A673 (cell line): ENCODE results near the gene PIGN. TPM values are rescaled to one million over a fixed set of nuclear protein-coding genes. Genes with fewer than 3 reads are reported as not detected.

Experiments
- BruUV-seq: library from RNA; stranded (reverse); fragments of 400-500 nt; replicated peaks from 2 replicates; lab custom pipeline; 2021; lab: Mats Ljungman, UMichigan
- CTCF ChIA-PET: fragments of 300-600 bp; sonication (Branson Sonifier 250); formaldehyde crosslinking; loops from one replicate; lab custom pipeline; 2022; ENCODE audit warnings: antibody characterized with exemption; lab: Charles Lee
- POLR2A ChIA-PET: fragments of 300-600 bp; sonication (Branson Sonifier 250); formaldehyde crosslinking; loops from one replicate; lab custom pipeline; 2022; ENCODE audit warnings: antibody characterized with exemption; ENCODE audit not compliant: low non-redundant PET; lab: Charles Lee
- DNase-seq: peaks from one replicate; pipeline ENCODE4 v3.0.0-alpha.2; 2015; ENCODE audit warnings: low spot score
- H3K27ac ChIP-seq: fragments of 200-600 bp; sonication (generic); 2 replicates; pipeline ENCODE4 v1.5.1; 2016; ENCODE audit warnings: mixed run types, low read depth, mild to moderate bottlenecking, mixed read lengths, antibody characterized with exemption, low read length; ENCODE audit not compliant: poor library complexity, severe bottlenecking
- H3K27me3 ChIP-seq: fragments of 200-600 bp; sonication (generic); replicated peaks from 2 replicates; pipeline ENCODE4 v1.6.1; 2017; ENCODE audit warnings: mixed run types, low read depth, mild to moderate bottlenecking, mixed read lengths, antibody characterized with exemption, low read length; ENCODE audit not compliant: insufficient read depth, poor library complexity
- H3K36me3 ChIP-seq: fragments of 200-600 bp; sonication (generic); 2 replicates; pipeline ENCODE4 v1.6.1; 2016; ENCODE audit warnings: mixed run types, mild to moderate bottlenecking, mixed read lengths, antibody characterized with exemption, low read length; ENCODE audit not compliant: insufficient read depth, poor library complexity, severe bottlenecking
- H3K4me1 ChIP-seq: fragments of 200-600 bp; sonication (generic); 2 replicates; pipeline ENCODE4 v1.6.1; 2017; ENCODE audit warnings: mixed run types, mild to moderate bottlenecking, mixed read lengths, antibody characterized with exemption, low read length; ENCODE audit not compliant: insufficient read depth, poor library complexity, severe bottlenecking
- H3K4me3 ChIP-seq: fragments of 200-600 bp; sonication (generic); 2 replicates; pipeline ENCODE4 v1.5.1; 2016; ENCODE audit warnings: low read depth, mixed run types, mild to moderate bottlenecking, mixed read lengths, low read length; ENCODE audit not compliant: poor library complexity, severe bottlenecking
- H3K9me3 ChIP-seq: fragments of 200-600 bp; sonication (generic); 2 replicates; pipeline ENCODE4 v1.6.1; 2016; ENCODE audit warnings: mixed run types, low read depth, mild to moderate bottlenecking, mixed read lengths, antibody characterized with exemption, low read length; ENCODE audit not compliant: poor library complexity, severe bottlenecking
- EZH2 ChIP-seq: fragments of 200-600 bp; sonication (generic); IDR thresholded peaks from 2 replicates; pipeline ENCODE4 v1.6.1; 2017; ENCODE audit warnings: borderline replicate concordance, low read depth, mild to moderate bottlenecking, mixed read lengths, antibody characterized with exemption, low read length; ENCODE audit not compliant: poor library complexity, severe bottlenecking
- intact Hi-C: fragments of 100-400 bp; cut with micrococcal nuclease; formaldehyde crosslinking; loops from one replicate; pipeline ENCODE4 v1.10.0; 2022; ENCODE audit not compliant: unreplicated experiment
- total RNA-seq: library from RNA; stranded (reverse); gene quantifications from 2 replicates; pipeline ENCODE4 v1.2.3, GENCODE V29; 2021
- TF ChIP-seq, protein P1 (sequence below): fragments of 300-800, 200-600 bp; sonication (generic); conservative IDR thresholded peaks from 2 replicates; pipeline ENCODE4 v1.5.1; 2017; ENCODE audit warnings: low read depth, mild to moderate bottlenecking, antibody characterized with exemption, low read length, moderate library complexity, mixed read lengths

The PIGN gene
- total RNA-seq, 1 experiment from 2014 or later, result 23.8 TPM

- H3K36me3 ChIP-seq, result no peaks in the 10 kb centered on the region
- ChIA-PET CTCF (no interaction called here), POLR2A (no interaction called here)
- H3K4me3 ChIP-seq, result no peak overlapping the region
- no peaks in the 10 kb centered on the region for H3K9me3 ChIP-seq
- no peaks in the 10 kb centered on the region for H3K27me3 ChIP-seq
- H3K27ac ChIP-seq, result no peak overlapping the region
- peaks cover 5% of the 10 kb centered on the region for H3K4me1 ChIP-seq
- DNase-seq, result no peak
- intact Hi-C loops, result no loop called here
- TF ChIP-seq, protein P1, sequence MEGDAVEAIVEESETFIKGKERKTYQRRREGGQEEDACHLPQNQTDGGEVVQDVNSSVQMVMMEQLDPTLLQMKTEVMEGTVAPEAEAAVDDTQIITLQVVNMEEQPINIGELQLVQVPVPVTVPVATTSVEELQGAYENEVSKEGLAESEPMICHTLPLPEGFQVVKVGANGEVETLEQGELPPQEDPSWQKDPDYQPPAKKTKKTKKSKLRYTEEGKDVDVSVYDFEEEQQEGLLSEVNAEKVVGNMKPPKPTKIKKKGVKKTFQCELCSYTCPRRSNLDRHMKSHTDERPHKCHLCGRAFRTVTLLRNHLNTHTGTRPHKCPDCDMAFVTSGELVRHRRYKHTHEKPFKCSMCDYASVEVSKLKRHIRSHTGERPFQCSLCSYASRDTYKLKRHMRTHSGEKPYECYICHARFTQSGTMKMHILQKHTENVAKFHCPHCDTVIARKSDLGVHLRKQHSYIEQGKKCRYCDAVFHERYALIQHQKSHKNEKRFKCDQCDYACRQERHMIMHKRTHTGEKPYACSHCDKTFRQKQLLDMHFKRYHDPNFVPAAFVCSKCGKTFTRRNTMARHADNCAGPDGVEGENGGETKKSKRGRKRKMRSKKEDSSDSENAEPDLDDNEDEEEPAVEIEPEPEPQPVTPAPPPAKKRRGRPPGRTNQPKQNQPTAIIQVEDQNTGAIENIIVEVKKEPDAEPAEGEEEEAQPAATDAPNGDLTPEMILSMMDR, result no peak
- no peak for TF ChIP-seq EZH2
- BruUV-seq, result no TSS peak
Observed at GRCh38 chr18:62126737-62127136, 60.1 kb downstream of the PIGN start.

DNA sequence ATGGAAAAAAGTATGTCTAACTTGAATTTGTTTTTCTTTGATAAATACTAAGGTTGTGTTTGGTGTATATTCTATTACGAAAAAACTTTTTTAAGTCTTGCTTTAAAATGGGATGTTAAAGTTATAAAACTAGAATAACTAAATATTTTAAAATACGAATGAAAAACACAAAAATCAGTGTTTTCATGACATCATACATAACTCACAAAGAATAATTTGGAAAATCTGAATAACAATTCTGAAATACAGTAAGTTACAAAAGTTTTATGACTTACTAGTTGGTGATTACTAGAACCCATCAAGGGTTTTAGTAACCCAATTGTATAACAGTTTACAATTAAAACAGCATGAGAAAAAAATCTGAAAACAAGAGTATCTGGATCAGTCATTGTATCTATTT is 61.2 kb downstream of the PIGN start:
- no peak overlapping the region for H3K4me3 ChIP-seq
- H3K27me3 ChIP-seq, result no peaks in the 10 kb centered on the region
- no peaks in the 10 kb centered on the region for H3K36me3 ChIP-seq
- TF ChIP-seq, protein P1, result no peak
- no peak for TF ChIP-seq EZH2
- ChIA-PET POLR2A (no interaction called here), CTCF (no interaction called here)
- no peak overlapping the region for H3K27ac ChIP-seq
- H3K9me3 ChIP-seq, result no peaks in the 10 kb centered on the region
- no TSS peak for BruUV-seq
- intact Hi-C loops, result no loop called here
- H3K4me1 ChIP-seq, result peaks cover 5% of the 10 kb centered on the region
- no peak for DNase-seq

DNA sequence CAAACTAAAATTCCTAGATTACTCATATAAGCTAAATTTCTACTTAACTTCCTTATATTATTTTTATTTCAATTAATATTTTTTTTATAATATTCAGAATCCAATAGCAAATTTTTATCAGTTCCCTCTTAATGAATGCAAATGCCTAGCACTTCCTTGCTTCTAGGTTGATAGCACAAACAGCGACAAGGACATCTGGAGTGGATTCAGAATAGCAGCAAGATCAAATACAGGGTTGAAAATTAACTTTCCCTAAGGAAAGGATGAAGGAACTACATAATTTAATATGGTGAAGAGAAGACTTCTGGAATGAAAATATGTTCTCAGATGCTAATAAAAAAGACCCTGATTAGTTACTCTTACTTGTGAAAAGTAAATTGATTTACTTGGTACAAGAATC is 64.5 kb downstream of the PIGN start:
- Histone ChIP-seq H3K27me3 (no peaks in the 10 kb centered on the region), H3K9me3 (no peaks in the 10 kb centered on the region), H3K4me1 (no peaks in the 10 kb centered on the region), H3K4me3 (no peak overlapping the region), H3K36me3 (no peaks in the 10 kb centered on the region), H3K27ac (no peak overlapping the region)
- TF ChIP-seq, protein P1, result no peak
- TF ChIP-seq EZH2, result no peak
- intact Hi-C loops, result no loop called here
- DNase-seq, result no peak
- no TSS peak for BruUV-seq
- POLR2A ChIA-PET, result no interaction called here
- CTCF ChIA-PET, result no interaction called here
